CD4-positive, alpha-beta T cell treated with Interleukin-17A for 1 hour (primary cell): ENCODE results near the gene FCGR3B.
"Not testable (repeated sequence)": the region's sequence is repeated elsewhere in the genome, so short reads cannot be mapped to it uniquely, and the experiment has no call there.

Experiments
- DNase-seq: peaks from one replicate; pipeline ENCODE4 v3.0.0-alpha.2; 2020

Gene FCGR3B

DNA sequence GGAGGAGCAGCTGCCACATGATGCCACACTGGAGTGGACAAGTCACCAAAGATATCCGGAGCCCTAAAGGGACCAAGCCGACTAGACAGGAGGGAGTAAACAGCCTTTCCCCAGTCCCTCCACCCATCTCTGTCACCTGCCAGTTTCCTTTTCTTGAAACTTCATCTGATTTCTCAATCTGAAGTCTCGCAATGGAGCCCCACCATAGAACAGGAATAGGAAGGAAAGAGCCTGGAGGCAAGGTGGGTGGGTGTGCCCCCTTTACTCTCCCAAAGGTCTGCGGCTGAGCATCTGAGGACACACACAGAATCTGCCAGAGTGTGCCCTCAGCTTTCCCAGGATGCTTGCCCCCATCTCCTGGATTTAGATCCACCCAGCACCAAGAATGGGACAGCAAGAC lies at the start of gene FCGR3B:
FCGR3B (minus strand) TSS at position 101 of the 400 bp plus-strand sequence; CDS start at position 19, 82 bp downstream.
- DNase-seq, result no peak

DNA sequence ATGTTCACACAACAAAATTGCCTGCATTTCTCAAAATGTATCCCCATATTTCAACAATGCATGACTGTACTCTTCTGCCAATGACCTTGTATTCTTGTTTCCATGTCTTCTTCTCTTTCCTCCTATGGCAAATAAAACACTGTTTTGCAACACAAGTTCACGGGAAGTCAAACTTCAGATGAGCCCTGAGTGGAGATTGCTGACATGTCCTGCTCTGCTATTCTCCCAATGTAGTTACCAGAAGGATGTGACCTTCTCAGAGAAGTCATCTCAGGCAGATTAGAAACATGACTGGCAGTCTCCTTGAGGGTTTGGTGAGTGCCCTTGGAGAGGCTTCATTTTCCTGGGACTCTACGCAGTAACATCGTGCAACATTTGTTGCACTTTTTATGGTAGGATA lies 47.5 kb upstream of the FCGR3B start:
- no peak for DNase-seq

DNA sequence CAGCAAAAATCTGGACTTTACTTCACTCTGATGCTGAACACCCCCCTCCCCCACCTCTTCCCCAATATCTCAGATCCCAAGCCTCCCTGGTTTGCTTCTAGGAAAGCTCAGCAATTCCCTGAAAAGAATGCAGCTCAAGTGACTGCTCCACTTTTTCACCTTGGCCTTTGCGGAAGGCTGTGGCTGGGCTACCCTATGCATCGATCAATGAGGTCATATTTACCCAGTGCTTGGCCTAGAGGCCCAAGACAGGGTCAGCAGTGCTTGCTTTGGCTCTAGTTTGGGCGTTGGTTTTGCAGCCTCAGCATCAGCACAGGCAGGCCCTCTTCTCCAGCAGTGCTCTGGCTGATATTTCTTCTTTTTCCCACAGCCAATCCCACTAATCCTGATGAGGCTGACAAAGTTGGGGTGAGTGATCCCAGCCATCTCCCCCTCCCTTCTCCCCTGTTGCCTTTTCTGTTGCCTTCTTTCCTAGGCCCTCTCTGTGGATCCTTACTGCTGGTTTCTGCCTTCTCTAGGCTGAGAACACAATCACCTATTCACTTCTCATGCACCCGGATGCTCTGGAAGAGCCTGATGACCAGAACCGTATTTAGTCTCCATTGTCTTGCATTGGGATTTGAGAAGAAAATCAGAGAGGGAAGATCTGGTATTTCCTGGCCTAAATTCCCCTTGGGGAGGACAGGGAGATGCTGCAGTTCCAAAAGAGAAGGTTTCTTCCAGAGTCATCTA lies 46.1 kb upstream of the FCGR3B start:
- no peak for DNase-seq

DNA sequence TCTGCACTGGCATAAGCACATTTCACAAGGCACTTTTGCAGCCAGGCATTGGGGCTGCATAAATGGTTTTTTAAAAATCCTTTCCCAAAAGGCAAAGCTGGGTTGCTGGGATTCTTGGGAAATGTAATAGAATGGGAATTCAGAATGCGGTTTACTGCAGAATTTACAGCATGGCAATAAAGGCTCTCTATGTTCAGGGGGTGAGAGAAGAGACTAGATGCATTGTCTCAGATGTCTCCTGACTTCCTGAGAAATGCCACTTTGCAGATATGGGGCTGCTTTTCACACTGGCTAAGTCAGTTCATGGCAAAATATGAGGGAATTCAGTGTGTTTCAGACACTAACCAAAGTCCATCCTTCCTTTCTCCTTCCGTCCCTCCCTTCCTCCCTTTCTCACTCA lies 45.5 kb upstream of the FCGR3B start:
- DNase-seq, result no peak

DNA sequence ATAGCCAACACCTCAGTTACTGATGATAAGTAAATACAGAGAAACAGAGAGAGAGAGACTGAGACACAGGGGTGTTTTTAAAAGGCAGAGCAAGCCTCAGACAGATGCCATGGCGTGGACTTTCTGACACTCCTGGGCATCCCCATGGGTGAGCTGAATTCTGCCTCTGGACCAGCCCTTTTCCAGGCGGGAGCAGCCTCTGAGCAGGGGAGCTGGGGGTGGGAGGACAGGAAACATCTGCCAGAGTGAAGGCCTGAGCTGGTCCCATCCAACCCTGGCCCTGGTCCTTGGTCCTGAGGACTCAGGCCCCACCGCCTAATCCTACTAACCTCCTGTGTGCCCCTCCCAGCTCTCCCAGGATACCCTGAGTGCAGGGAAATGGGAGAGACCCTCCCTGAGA lies 43.9 kb upstream of the FCGR3B start:
- not testable (repeated sequence) for DNase-seq

DNA sequence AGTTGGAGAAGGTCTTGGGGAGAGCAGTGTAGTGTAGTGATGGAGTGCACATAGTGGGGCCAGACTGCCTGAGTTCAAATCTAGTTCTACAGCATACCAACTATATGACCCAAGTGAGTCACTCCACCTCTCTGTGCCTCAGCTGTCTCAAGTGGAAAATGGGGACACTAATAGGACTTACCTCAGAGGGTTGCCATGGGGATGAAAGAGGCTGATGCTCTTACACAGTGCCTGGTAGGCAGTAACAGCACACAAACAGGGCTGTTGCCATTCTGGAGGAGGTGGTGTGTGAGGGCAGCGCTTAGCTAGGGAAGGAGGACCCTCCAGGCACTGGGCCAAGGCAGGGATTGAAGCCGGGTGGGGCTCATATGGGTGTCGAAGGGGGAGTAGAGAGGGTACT lies 43.5 kb upstream of the FCGR3B start:
- not testable (repeated sequence) for DNase-seq

DNA sequence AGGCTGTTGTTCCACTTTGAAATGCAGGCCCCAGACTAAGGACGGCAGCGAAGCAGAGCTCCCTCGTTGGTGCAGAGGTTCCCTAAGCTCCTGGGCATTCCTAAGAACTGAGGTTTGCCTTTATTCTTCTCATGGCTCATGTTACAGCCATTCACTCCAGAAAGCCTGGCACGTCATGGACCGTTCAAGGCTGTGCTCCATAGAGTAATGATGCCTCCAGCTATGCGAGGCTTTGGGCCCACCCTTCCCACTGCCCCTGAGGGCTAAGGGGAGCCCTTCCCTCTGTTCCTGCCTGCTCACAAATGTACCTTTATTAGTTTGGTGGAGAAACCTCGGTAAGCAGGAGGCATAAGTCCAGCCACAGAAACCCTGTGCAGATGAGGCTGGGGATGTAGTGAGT lies 42.5 kb upstream of the FCGR3B start:
- DNase-seq, result not testable (repeated sequence)

DNA sequence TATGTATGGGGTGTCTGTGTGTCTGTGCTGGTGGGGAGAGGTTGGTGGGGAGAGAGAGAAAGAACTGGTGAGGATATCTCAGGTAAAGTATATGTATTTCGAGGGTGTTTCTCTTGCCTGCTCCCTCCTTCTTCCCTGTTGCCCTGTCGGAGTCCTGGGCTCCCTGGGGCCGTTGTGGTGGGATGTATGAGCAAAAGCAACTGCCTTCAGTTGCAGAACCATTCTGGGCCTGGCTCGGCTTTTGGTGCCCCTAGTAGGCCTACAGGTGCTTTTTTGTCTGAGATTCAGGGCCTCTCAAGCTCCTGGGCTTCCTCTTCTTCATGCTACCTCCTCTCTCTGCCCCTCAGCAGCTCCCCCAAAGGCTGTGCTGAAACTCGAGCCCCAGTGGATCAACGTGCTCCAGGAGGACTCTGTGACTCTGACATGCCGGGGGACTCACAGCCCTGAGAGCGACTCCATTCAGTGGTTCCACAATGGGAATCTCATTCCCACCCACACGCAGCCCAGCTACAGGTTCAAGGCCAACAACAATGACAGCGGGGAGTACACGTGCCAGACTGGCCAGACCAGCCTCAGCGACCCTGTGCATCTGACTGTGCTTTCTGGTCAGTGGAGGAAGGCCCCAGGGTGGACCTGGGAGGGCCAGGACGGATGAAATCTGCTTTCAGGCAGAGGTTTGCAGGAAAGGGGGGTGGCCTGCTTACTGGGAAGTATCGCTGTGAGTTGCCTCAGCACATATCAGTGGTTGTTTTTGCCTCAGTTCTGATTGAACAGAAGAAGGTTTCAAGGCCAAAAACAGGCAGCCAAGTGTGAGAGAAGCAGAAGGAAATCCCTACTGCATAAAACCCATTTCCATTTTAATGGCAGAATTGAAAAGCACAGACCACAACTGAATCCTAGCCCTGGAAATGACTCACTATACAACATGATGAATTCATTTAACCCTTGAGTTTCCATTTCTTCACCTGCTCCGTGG lies 40.4 kb upstream of the FCGR3B start:
- not testable (repeated sequence) for DNase-seq

DNA sequence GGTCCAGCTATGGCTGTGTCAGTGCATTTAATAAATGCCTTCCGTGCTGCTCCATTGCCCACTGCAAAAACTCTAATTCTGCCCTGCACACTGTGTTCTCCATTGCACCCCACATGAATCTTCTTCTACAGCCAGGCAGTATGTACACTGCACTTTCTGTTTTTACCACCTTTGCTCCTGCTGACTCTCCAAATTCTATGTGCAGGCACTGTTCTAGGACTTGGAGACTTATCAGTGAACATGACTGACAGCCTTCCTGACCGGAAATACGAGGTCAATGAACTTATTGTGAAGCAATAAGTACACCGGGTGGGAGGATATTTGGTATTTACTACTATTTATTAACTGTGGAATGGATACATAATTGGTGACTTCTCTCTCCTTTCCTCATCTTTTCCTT lies 33.7 kb upstream of the FCGR3B start:
- DNase-seq, result not testable (repeated sequence)

DNA sequence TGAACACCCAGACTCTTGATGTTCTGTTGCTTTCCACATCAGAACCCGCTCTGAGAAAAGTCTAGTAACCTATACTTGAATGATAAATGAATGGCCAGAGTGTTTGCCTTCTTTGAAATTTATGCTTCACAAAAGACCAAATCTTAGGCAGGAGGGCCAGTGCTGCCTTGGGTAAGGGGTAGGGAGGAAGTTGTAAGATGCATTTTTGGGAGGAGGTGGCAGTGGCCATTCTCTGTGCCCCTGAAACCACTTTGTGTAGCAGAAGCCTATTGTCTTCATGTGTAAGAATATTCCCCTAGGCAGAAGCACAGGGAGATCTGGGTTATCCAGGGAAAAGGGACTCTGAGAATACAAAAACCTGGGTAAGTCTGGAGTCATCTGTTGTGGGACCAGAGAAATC lies 32.6 kb upstream of the FCGR3B start:
- not testable (repeated sequence) for DNase-seq

DNA sequence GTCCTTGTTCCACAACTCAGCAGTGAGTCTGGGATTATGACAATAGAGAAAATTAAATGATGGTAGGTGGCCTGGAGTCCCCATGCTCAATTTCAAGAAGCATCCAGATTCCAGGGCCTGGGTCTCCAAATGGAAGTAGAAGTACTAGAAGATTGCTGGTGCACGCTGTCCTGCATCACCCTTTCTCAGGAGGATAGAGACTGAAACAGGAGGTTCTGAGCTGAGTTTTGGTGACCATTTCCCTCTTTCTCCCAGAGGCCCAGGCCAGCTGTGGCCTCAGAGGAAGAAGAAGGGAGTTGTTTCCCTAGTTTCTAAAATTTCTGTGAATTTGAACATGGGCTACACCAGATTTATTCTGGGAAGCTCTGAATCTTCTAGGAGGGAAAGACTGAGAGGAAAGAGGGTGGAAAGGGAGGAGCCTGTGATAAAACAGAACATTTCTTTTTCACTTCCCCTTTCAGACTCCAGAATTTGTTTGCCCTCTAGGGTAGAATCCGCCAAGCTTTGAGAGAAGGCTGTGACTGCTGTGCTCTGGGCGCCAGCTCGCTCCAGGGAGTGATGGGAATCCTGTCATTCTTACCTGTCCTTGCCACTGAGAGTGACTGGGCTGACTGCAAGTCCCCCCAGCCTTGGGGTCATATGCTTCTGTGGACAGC lies 31.8 kb upstream of the FCGR3B start, which contains the start of gene FCGR2B:
FCGR2B (plus strand) TSS at position 460 of the 656 bp plus-strand sequence; CDS start at position 559, 99 bp downstream.
- DNase-seq, result not testable (repeated sequence)

DNA sequence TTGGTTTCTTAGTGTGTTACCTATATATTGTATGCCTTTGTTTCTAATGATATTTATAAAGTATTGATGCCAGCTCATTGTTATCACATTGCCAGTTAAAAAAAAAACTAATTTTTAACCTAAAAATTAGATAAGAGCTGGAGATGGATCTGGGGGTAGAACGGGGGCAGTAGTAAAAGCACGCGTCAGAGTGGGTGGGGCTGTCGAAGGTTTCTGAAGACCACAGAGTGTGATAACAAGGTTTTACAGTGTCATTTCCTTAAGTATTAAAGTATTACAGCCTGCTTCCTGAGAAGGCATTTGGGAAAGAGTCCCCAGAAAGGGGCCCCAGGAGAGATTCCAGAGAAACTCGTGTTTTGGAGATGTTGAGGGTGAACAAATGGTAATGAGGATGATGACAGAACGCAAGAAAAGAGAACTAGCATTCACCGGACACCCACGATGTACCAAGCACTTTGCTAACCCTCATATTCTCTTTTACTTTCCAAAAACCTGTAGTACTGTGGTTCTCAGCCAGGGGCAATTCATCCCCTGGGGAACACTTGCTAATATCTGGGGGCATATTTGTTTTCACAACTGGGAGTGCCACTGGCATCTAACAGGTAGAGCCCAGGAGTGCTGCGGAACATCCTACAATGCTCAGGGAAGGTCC lies 30.8 kb upstream of the FCGR3B start:
- not testable (repeated sequence) for DNase-seq

DNA sequence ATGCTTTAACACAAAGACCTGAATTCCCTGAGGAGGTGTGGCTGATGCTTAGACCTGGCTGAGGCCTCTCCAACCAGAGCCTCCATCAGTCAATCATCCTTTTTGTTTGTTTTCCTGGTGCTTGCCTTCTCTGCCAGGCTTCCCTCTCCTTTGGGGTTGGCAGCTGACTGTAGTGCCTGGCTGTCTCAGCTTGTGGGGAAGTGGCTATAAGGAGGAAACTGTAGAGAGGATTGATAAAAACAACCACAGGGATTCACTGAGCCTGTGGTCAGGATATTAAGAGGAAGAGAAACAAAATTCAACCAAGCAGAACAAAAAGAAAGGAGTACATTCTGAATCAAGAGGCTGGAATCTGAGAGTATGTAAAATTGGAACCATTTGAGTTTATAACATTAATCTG lies 27.5 kb upstream of the FCGR3B start:
- not testable (repeated sequence) for DNase-seq

DNA sequence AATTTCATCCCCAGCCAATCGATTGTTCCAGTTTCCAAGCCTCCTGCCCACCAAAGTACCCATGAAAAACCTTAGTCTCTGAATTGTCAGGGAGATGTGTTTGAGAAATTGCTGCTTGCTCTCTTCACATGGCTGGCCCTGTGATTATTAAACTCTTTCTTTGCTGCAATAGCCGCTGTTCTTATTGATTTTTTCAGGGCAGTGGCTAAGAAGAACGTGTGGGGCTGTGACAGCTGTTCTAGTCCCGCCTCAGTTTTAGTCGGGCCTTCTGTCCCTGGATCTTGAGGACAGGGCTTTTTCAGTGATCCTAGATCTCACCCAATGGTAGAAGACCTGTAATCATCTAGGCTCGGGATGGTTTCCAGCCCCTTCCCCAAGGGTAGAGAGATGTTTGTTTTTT lies 23.0 kb upstream of the FCGR3B start:
- DNase-seq, result not testable (repeated sequence)

DNA sequence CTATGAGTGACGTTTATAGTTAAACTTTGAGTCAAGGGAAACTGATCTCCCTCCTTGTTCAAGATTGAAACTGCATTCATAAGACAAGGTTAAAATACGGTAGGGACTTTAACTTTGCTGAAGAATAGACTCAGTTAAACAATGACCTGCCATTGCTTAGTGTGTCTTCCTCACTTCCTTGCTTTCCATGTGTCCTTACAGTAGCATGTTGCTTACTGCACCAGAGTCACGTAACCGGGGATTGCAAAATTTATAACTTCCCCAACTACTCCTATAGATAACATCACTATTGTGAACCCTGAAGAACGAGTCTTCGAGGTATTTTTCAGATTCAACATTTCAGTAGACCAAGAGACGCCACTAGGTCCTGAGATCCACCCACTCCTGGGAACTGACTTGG lies 22.6 kb upstream of the FCGR3B start:
- not testable (repeated sequence) for DNase-seq

DNA sequence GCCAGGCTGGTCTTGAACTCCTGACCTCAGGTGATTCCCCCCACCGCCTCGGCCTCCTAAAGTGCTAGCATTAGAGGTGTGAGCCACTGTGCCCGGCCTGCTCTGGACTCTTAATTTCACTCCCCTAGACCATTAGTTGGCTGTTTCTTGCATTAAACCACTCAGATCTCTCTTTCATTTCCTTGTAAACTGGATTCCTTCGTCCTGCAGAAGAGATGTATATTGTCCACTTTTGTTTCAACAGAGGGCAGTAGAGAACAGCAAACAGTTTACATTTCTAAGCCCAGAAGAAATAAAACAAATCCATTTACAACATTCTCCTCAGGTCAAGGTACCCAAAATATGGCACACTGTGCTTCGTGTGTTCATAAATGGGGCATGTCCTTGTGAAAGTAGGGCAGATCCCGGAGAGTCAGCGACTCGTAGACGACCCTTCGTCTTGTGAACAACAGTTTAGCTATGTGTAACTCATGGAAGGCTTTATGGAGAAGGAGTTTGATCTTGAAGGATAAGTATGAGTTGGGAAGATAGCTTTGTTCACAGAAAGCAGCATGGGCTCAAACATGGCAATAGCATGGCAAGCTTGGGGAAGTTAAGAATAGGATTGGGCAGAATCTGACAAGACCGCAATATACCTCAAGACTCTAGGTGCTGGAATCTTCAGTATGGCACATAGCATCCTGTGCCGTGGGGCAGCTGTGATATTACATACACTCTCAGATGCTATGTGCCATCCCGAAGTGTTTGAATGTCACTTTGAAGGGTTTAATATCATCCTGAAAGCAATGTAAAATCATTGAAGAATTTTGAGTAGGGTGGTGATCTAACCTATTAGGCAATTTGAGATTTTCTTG lies 16.8 kb upstream of the FCGR3B start:
- DNase-seq, result peak; percentile 62

DNA sequence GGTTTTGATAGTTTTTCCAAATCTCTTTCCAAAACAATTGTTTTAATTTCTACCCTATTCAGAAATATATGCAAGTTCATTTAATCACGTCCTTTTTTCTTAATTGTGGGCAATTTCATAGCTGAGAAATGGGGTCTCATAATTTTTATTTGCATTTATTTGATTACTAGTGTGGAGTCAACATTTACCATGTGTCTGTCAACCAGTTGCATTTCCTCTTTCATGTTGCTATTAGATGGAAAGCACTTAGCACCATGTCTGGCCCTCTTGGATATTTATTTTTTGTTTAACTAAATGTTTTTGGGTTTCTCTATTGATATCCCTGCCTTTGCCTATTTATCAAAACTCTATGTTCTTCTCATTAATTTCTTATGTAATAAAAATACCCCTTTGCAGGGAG lies 13.9 kb upstream of the FCGR3B start:
- not testable (repeated sequence) for DNase-seq

DNA sequence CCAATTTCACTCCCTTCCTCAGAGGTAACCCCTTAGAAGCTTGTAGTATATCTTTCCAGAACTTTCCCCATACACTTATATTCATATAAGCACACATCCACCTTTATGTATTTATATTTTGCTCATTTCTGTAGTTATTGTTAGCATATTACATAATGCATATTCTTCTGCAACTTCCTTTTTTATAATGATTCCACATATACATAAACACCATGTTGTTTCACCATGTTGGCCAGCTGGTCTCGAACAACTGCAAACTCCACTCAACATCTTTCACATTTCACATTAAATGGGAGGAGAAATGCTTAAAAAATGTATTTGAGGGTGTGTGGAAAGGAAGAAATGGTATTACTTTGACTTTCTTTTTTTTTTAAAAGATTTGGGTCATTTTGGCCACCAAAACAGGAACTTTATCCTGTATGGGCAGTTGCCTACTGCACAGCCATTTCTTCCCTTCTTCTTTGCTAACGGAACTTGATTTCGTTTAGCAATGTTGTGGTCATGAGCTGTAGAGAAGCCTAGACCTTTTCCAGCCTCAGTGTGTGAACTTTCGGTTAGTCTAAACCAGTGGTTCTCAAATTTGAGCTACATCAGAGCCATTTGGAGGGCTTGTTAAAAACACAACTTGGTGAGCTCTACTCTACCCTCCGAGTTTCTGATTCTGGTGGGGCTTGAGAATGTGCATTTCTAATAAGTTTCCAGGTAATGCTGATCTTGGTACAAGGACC lies 12.7 kb upstream of the FCGR3B start:
- DNase-seq, result not testable (repeated sequence)

DNA sequence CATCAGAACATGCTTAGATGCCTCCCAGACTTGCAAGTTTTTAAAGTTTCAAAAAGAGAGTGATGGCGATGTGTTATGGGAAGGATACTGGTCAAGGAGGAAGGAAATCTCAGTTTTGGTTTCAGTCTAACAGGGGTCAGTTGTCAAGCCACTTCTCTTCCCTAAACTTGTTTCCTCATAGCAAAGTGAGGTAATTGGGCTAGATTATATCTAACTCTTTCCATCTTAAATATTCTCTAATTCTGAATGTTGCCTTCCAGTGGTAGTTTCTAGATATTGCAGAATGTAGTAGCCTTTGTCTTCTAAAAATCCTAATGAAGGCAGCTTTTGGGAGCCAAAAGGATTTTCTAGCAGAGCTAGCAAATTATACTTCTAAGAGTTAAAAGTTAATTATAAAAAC lies 11.7 kb upstream of the FCGR3B start:
- peak; percentile 38 for DNase-seq

DNA sequence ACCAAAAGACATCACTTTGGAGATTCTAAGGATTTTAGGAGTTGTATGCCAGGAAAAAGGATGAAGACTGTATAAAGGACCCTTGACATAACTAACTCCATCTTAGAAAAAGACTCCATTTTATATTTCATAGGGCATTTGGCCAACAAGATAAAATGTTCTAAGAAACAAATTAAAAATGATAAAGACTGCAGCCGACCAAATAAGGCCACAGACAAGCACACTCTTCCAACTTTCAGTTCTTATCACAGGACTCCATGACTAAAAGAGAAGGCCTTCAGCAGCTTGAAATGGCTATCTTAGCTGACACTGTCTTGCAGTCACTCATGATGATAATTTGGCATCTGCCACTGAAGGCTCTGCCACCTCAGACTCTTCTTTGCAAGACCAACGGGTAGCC lies 8.2 kb upstream of the FCGR3B start:
- not testable (repeated sequence) for DNase-seq
